Thyroid gland (tissue), 4 donors: ENCODE results near the gene PLPP1. TPM values are rescaled to one million over a fixed set of nuclear protein-coding genes. Genes with fewer than 3 reads are reported as not detected.
A peak's percentile ranks its signal among the peaks of the same experiment; 100 is the strongest.

Source experiments
- DNase-seq, 2 donors: peaks; one replicate each; pipeline ENCODE4 v3.0.0-alpha.2; 2019
- H3K27ac ChIP-seq, 3 donors: fragments of 200-600 bp; sonication (generic); 1 replicate in 2 of 3; 2 replicates in 1 of 3; pipeline ENCODE4 v1.5.1; 2016 to 2019; ENCODE audit warnings: mild to moderate bottlenecking in 1 of 3, moderate library complexity in 1 of 3
- H3K27me3 ChIP-seq: fragments of 200-600 bp; sonication (generic); one replicate; pipeline ENCODE4 v1.5.1; 2019
- H3K36me3 ChIP-seq, 2 donors: fragments of 200-600 bp; sonication (generic); one replicate each; pipeline ENCODE4 v1.5.1; 2016 to 2019
- H3K4me1 ChIP-seq, 2 donors: fragments of 200-600 bp; sonication (generic); one replicate each; pipeline ENCODE4 v1.5.1; 2017 to 2019
- H3K4me3 ChIP-seq, 3 donors: fragments of 200-600 bp; sonication (generic); replicated peaks in 1 of 3; 1 replicate in 2 of 3; 2 replicates in 1 of 3; pipeline ENCODE4 v1.5.1; 2016; ENCODE audit warnings: mild to moderate bottlenecking in 1 of 3
- H3K9me3 ChIP-seq: fragments of 200-600 bp; sonication (generic); one replicate; pipeline ENCODE4 v1.5.1; 2017
- CTCF ChIP-seq, 6 experiments: fragments of 200-600 bp in 3 of 6; fragments of 450-650 bp in 3 of 6; sonication (generic) in 3 of 6; IDR thresholded peaks; one replicate each; pipeline ENCODE4 v1.5.1; 2016 to 2019; ENCODE audit warnings: antibody characterized with exemption in 6 of 6, mild to moderate bottlenecking in 2 of 6, inconsistent platforms in 1 of 6, moderate library complexity in 1 of 6
- POLR2A ChIP-seq, 2 donors: fragments of 450-650 bp; IDR thresholded peaks; one replicate each; pipeline ENCODE4 v1.6.1; 2017; ENCODE audit warnings: antibody characterized with exemption in 2 of 2, mild to moderate bottlenecking in 2 of 2, moderate library complexity in 1 of 2
- WGBS, 2 donors: methylation state at CpG; one replicate each; pipeline ENCODE4 v1.1.5; 2017; 5-methylcytosine and 5-hydroxymethylcytosine counted together
- intact Hi-C: fragments of 100-400 bp; cut with DNase I; formaldehyde crosslinking; loops from one replicate; pipeline ENCODE4 v1.15.1; 2023
- total RNA-seq, 4 donors: library from RNA; depleted of rRNA; stranded (reverse); fragments of >200 nt; gene quantifications; one replicate each; pipeline ENCODE4 v1.2.3, GENCODE V29; 2016

PLPP1 gene
- total RNA-seq, 4 donors from 2014 or later, result 172 to 284 (median 248) TPM

- no peak for DNase-seq
- Histone ChIP-seq H3K27ac (peak overlapping the region; percentile 25 to 55 (median 33)), H3K4me1 (peaks cover 0 to 12% of the 10 kb centered on the region in 2 donors), H3K36me3 (no peaks in the 10 kb centered on the region), H3K27me3 (no peaks in the 10 kb centered on the region), H3K4me3 (no peak overlapping the region), H3K9me3 (no peaks in the 10 kb centered on the region)
- intact Hi-C loops, result no loop called here
- TF ChIP-seq POLR2A (IDR thresholded peaks at IDR 0.05) (no peak), CTCF (IDR thresholded peaks at IDR 0.05) (no peak)
- WGBS, 2 donors, result 51 to 55% methylated on average over 6 of the region's 6 CpGs
Measured at GRCh38 chr5:55577353-55578060, 42.7 kb upstream of the PLPP1 start.

- no peaks in the 10 kb centered on the region for H3K9me3 ChIP-seq
- no peaks in the 10 kb centered on the region for H3K36me3 ChIP-seq
- peak overlapping the region; percentile 25 to 55 (median 33) for H3K27ac ChIP-seq
- WGBS, 2 donors, result 71 to 72% methylated on average over 2 of the region's 2 CpGs
- H3K27me3 ChIP-seq, result no peaks in the 10 kb centered on the region
- intact Hi-C loops, result no loop called here
- H3K4me1 ChIP-seq, result peaks cover 0 to 12% of the 10 kb centered on the region in 2 donors
- TF ChIP-seq POLR2A (IDR thresholded peaks at IDR 0.05), result no peak
- no peak for TF ChIP-seq CTCF (IDR thresholded peaks at IDR 0.05)
- DNase-seq, result no peak
- no peak overlapping the region for H3K4me3 ChIP-seq
Measured at GRCh38 chr5:55576661-55577060, 41.9 kb upstream of the PLPP1 start.

GRCh38 chr5:55575815-55576583 lies 41.2 kb upstream of the PLPP1 start:
- no peak for DNase-seq
- H3K4me1 ChIP-seq, result peaks cover 0 to 12% of the 10 kb centered on the region in 2 donors
- no peaks in the 10 kb centered on the region for H3K27me3 ChIP-seq
- no peaks in the 10 kb centered on the region for H3K36me3 ChIP-seq
- TF ChIP-seq CTCF (IDR thresholded peaks at IDR 0.05), result no peak
- TF ChIP-seq POLR2A (IDR thresholded peaks at IDR 0.05), result no peak
- H3K9me3 ChIP-seq, result no peaks in the 10 kb centered on the region
- intact Hi-C loops, result no loop called here
- WGBS, 2 donors, result 93% methylated on average over 8 of the region's 8 CpGs
- H3K27ac ChIP-seq, result peak overlapping the region; percentile 25 to 55 (median 33)
- H3K4me3 ChIP-seq, result no peak overlapping the region

- no peak for TF ChIP-seq CTCF (IDR thresholded peaks at IDR 0.05)
- no peak for TF ChIP-seq POLR2A (IDR thresholded peaks at IDR 0.05)
- Histone ChIP-seq H3K4me1 (peaks cover 0 to 25% of the 10 kb centered on the region in 2 donors), H3K4me3 (no peak overlapping the region), H3K9me3 (no peaks in the 10 kb centered on the region), H3K27ac (no peak overlapping the region), H3K27me3 (no peaks in the 10 kb centered on the region), H3K36me3 (no peaks in the 10 kb centered on the region)
- WGBS, 2 donors, result 95 to 97% methylated on average over 4 of the region's 4 CpGs
- no peak for DNase-seq
- intact Hi-C loops, result no loop called here
Measured at GRCh38 chr5:55572600-55572999, 37.8 kb upstream of the PLPP1 start.

- Histone ChIP-seq H3K9me3 (no peaks in the 10 kb centered on the region), H3K4me1 (peaks cover 0 to 21% of the 10 kb centered on the region in 2 donors), H3K36me3 (no peaks in the 10 kb centered on the region), H3K4me3 (no peak overlapping the region), H3K27ac (no peak overlapping the region), H3K27me3 (no peaks in the 10 kb centered on the region)
- no peak for DNase-seq
- intact Hi-C loops, result no loop called here
- no peak for TF ChIP-seq CTCF (IDR thresholded peaks at IDR 0.05)
- no peak for TF ChIP-seq POLR2A (IDR thresholded peaks at IDR 0.05)
Measured at GRCh38 chr5:55572020-55572419, 37.3 kb upstream of the PLPP1 start.
